Measurements from ENCODE around the gene MTCH1.

The MTCH1 gene

GRCh38 chr6:36989264-36989663 lies 3.3 kb upstream of the MTCH1 start:
- no peak for DNase-seq

GRCh38 chr6:36986704-36987047 lies 680 bp upstream of the MTCH1 start:
- no peak for DNase-seq

GRCh38 chr6:36985417-36985807 lies 584 bp downstream of the MTCH1 start:
- DNase-seq = no peak

GRCh38 chr6:36984581-36985416 lies 1.2 kb downstream of the MTCH1 start:
- peak; percentile 73 for DNase-seq

- no peak for DNase-seq
These were observed 2.5 kb downstream of the MTCH1 start for GRCh38 chr6:36983538-36983937.

GRCh38 chr6:36980876-36981619 lies 4.9 kb downstream of the MTCH1 start:
- no peak for DNase-seq

- DNase-seq = no peak
These were observed 5.9 kb downstream of the MTCH1 start for GRCh38 chr6:36980129-36980528.

- DNase-seq = peak; percentile 46
These were observed 6.7 kb downstream of the MTCH1 start for GRCh38 chr6:36979347-36979742.

GRCh38 chr6:36978421-36979346 lies 7.3 kb downstream of the MTCH1 start:
- no peak for DNase-seq

- DNase-seq = no peak
These were observed 8.5 kb downstream of the MTCH1 start for GRCh38 chr6:36977470-36977941.

- DNase-seq = no peak
These were observed 9.1 kb downstream of the MTCH1 start for GRCh38 chr6:36976931-36977330.

GRCh38 chr6:36976509-36976908 lies 9.5 kb downstream of the MTCH1 start:
- DNase-seq = no peak

- no peak for DNase-seq
These were observed 10.1 kb downstream of the MTCH1 start for GRCh38 chr6:36976007-36976264.

- DNase-seq = no peak
These were observed 10.6 kb downstream of the MTCH1 start for GRCh38 chr6:36975231-36976006.

GRCh38 chr6:36973647-36974046 lies 12.3 kb downstream of the MTCH1 start:
- no peak for DNase-seq

GRCh38 chr6:36973190-36973589 lies 12.8 kb downstream of the MTCH1 start:
- DNase-seq = no peak

GRCh38 chr6:36971921-36972673 lies 13.9 kb downstream of the MTCH1 start:
- no peak for DNase-seq

GRCh38 chr6:36970892-36971842 lies 14.8 kb downstream of the MTCH1 start:
- no peak for DNase-seq

GRCh38 chr6:36969988-36970891 lies 15.8 kb downstream of the MTCH1 start:
- DNase-seq = no peak

All from activated CD4-positive, alpha-beta T cell treated with anti-CD3 and anti-CD28 coated beads, Interleukin-10, Interleukin-2, amounts not matched to agents 100 ng/mL and 50 ng/mL, durations not matched to agents 16 hours and 8 hours (primary cell).